GM18499 (cell line): ENCODE results near the gene GRID1.

ENCODE experiments used
- ATAC-seq: cut with Tn5 transposase; IDR thresholded peaks from one replicate; pipeline ENCODE4 v1.9.1; 2021; ENCODE audit warnings: moderate number of reproducible peaks; ENCODE audit not compliant: insufficient read depth, unreplicated experiment

The GRID1 gene

GRCh38 chr10:86340991-86341260, 25.7 kb downstream of the GRID1 start:
- ATAC-seq = no peak

GRCh38 chr10:86340176-86340990, 26.2 kb downstream of the GRID1 start:
- no peak for ATAC-seq

GRCh38 chr10:86339226-86339865, 27.2 kb downstream of the GRID1 start:
- no peak for ATAC-seq

GRCh38 chr10:86337121-86337601, 29.4 kb downstream of the GRID1 start:
- ATAC-seq = no peak

- ATAC-seq = no peak
Observed at GRCh38 chr10:86336341-86336740, 30.3 kb downstream of the GRID1 start.

- ATAC-seq = no peak
Observed at GRCh38 chr10:86335831-86336230, 30.8 kb downstream of the GRID1 start.

GRCh38 chr10:86335257-86335656, 31.3 kb downstream of the GRID1 start:
- no peak for ATAC-seq

GRCh38 chr10:86334488-86335085, 32.0 kb downstream of the GRID1 start:
- no peak for ATAC-seq

GRCh38 chr10:86333826-86334487, 32.6 kb downstream of the GRID1 start:
- no peak for ATAC-seq

- ATAC-seq = no peak
Observed at GRCh38 chr10:86331861-86332260, 34.7 kb downstream of the GRID1 start.

GRCh38 chr10:86330778-86331763, 35.5 kb downstream of the GRID1 start:
- no peak for ATAC-seq

- ATAC-seq = no peak
Observed at GRCh38 chr10:86329896-86330680, 36.5 kb downstream of the GRID1 start.

GRCh38 chr10:86329093-86329710, 37.4 kb downstream of the GRID1 start:
- ATAC-seq = no peak

- ATAC-seq = no peak
Observed at GRCh38 chr10:86327954-86328725, 38.5 kb downstream of the GRID1 start.

GRCh38 chr10:86325158-86325557, 41.4 kb downstream of the GRID1 start:
- ATAC-seq = no peak

- ATAC-seq = no peak
Observed at GRCh38 chr10:86321568-86321967, 45.0 kb downstream of the GRID1 start.

GRCh38 chr10:86319676-86320075, 46.9 kb downstream of the GRID1 start:
- ATAC-seq = no peak
